GM19372 (cell line): Measurements from ENCODE around the gene ZNF280C.

ENCODE experiments used
- ATAC-seq: cut with Tn5 transposase; IDR thresholded peaks from one replicate; pipeline ENCODE4 v1.9.1; 2021; ENCODE audit warnings: mild to moderate bottlenecking, low read depth, moderate library complexity; ENCODE audit not compliant: unreplicated experiment

ZNF280C gene

DNA sequence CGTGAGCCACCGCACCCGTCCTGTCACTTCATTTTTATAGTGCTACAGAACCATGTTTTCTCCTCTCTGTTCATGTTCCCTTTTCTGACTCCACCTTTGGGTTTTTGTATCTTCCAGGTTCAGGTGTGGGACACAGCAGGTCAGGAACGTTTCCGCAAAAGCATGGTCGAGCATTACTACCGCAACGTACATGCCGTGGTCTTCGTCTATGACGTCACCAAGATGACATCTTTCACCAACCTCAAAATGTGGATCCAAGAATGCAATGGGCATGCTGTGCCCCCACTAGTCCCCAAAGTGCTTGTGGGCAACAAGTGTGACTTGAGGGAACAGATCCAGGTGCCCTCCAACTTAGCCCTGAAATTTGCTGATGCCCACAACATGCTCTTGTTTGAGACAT is 84.5 kb downstream of the ZNF280C start:
- ATAC-seq: no peak

- ATAC-seq: no peak
Observed at GRCh38 chrX:130179579-130180215, 89.0 kb downstream of the ZNF280C start.

DNA sequence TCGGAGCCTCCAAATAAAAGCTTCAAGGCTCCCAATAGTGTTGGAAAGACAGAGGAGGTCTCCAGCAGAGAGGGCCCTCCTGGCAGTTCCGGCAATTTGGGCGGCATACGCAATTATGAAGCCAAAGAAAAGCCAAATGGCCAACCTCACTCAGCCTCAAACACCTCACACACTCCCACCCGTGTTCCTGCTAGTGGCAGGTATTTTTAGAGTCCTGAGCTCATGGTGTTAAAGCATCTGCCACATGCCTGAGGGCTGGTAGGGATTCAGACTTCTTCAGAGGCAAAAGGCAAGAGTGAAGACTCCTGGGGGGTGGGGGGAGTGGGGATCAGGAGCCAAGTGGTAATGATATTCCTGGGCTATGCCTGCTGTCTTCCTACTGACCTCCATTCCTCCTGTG is 89.5 kb downstream of the ZNF280C start:
- no peak for ATAC-seq

DNA sequence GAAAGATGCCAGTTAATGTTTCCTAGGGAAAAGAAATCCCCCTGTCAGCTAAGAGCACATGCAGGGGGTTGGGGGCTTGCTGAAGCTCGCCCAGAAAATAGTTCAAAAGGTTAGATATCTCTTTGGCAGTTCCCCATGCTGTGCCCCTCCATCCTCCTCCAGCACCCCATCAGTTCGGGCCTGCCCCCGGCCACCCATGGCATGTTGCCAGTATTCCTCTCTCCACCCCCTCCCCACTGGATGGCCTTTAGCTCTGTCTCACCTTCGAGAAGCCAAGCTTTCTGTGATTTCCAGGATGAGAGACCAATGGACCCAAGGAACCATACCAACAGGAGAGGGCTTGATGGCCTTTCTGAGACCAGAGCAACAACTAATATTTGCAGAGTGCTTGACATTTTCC is 91.8 kb downstream of the ZNF280C start:
- ATAC-seq: no peak

- peak; percentile 76 for ATAC-seq
Observed at GRCh38 chrX:130176354-130176776, 92.3 kb downstream of the ZNF280C start.

GRCh38 chrX:130174937-130175336 is 93.8 kb downstream of the ZNF280C start:
- ATAC-seq: no peak

- no peak for ATAC-seq
Observed at GRCh38 chrX:130174045-130174704, 94.5 kb downstream of the ZNF280C start.

GRCh38 chrX:130173190-130173895 is 95.4 kb downstream of the ZNF280C start:
- peak; percentile 35 for ATAC-seq

DNA sequence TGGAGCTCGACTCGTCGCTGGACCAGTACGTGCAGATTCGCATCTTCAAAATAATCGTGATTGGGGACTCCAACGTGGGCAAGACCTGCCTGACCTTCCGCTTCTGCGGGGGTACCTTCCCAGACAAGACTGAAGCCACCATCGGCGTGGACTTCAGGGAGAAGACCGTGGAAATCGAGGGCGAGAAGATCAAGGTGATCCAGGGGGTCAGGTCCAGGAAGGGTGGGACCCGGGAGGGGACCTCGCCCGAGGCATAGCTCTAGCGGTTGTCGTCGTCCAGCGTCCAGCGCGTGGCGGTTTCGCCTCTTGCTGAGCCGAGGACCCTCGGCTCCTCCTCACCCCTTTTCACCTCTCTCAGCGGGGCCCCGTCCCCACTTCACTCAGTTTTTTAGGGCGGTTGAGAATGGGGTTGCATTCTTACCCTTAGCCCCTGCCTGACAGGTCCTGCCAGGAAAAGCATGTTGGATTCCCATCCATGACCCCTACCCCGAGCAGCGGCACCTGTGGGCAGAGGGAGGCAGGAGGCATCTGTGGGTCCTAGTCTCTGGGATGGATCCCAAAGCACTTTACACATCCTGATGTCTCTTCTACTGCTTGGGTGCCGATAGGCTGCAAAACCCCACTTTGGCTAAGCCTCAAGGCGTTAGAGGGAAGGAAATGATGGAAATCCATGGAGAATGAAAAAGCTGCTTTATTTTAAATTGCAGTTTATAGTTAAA is 96.4 kb downstream of the ZNF280C start:
- ATAC-seq: no peak

GRCh38 chrX:130171446-130172126 is 97.1 kb downstream of the ZNF280C start, which contains the start of gene RAB33A:
Gene RAB33A (plus strand): TSS chrX:130171962. CDS start chrX:130172063, 101 bp downstream.
- ATAC-seq: no peak

- ATAC-seq: peak; percentile 70
Observed at GRCh38 chrX:130170752-130171445, 97.8 kb downstream of the ZNF280C start.

DNA sequence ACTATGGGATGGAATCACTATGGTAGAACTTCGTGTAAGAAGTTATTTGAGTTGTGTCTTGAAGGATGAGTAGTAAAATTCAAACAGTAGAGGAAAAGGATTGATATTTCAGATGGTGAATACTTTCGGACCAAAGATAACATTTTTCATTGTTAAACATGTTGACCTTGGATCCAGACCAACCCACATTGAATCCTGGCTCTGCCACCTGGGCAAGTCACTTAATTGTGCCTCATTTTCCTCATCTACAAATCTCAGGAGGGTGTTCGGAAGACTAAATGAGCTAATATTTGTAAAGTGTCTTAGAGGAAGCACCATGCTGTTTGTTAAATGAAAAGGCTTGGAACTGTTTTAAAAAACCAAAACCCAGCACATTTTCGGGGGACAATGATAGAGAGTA is 101.7 kb downstream of the ZNF280C start:
- no peak for ATAC-seq

- ATAC-seq: no peak
Observed at GRCh38 chrX:130166503-130166777, 102.3 kb downstream of the ZNF280C start.

DNA sequence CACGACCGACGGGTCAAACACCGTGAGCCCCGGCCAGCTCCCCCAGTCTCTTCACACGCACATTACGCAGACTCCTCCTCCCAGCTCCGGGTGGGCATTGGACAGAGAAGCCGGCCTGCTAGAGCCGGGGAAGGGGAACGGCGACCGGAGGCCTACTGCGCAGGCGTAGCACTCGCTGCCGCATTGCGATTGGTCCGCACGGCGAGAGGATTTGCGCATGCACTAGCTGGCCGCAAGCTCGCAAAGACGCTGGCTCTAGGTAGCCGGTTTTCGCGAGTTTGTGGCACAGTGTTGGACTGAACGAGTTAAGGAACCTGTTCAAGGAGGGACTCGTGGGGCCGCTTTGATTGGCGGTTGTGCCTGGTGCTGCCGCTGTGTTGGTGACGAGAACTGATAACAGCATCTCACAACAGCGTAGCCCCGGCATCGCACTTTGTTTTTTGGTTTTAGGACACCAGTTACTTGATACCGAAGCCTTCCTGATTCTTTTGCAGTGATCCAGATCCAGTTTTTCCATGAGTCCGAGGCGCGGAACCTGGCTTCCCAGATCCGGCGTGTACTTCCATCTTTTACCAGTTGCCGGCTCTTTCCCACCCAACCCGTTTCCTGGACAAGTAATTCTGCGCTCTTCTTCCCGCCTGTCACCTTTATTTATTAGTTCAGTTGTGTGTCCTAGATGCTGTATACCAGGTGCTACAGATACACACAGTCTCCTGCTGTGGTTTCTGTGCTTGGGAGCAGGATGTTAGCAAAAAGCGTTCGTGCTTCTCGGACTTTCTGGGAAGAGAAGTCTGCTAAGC is 102.8 kb downstream of the ZNF280C start, which contains the start of gene AIFM1:
AIFM1 (minus strand) TSS at position 139 of the 800 bp plus-strand sequence. CDS start 185 bp downstream, outside the sequence.
- ATAC-seq: peak; percentile 88

DNA sequence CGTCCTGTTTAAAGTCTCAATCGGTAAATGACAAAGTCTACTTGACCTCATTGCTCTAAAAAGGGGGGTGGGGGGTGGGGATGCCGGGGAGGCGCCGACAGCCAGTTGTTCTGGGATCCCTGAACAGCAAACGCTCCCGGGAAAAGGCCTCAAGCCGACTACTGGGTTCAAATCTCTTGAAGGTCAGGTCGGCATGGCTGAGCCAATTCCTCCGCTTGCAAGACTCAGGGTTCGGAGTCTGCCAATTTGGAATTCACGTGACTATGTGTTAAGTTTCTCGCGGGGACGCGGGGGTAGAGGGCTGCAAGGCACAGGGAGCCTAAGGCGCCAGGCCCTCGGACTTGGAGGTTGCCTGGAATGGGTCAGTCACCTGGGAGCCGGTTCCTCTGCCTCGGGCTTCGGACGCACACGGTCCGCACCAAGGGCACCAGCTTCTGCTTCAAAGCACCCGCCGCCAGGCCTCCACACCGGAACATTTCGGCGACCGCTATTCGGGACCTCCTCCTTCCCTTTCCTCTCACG is 103.5 kb downstream of the ZNF280C start:
- ATAC-seq: no peak

- ATAC-seq: no peak
Observed at GRCh38 chrX:130163398-130163797, 105.3 kb downstream of the ZNF280C start.

DNA sequence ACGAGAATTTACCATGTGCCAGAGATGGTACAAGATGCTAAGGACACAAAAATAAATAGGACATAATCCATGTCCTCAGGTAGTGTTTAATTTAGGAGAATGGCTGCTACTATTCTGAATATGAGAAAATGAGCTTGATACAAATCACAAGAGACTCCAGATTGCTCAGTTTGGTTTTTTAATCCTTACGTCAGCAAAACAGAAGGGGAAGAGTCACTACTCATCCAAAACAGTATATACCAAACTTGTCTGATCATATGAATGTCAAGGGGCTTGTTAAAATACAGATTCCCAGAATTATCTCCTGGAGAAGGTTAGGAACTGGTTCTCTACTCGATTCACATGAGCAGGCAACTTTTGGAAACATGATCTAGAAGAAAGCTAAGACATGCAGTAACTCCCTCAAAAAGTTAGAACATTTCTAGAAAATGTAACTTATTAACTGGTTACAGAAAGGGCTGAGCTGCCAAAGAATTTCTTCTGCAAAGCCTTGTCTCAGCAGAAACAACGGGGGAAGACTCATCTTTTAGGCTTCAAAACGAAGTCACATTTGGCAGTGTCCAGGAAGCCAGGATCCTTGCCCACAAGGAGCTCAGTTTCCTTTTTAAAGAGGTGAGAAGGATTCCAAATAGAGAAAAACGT is 106.5 kb downstream of the ZNF280C start:
- ATAC-seq: no peak

DNA sequence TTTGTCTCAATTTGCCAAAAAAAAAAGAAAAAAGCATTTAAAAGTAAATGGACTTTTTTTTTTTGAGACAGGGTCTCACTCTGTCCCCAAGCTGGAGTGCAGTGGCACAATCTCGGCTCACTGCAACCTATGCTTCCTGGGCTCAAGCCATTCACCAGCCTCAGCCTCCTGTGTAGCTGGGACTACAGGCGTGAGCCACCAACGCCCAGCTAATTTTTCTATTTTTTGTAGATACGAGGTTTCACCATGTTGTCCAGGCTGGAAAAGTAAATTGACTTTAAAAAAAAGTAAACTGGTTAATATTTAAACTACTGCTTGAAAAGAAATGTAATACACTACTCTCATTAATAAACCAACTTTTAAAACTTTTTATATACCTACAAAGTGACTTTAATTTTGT is 108.9 kb downstream of the ZNF280C start:
- no peak for ATAC-seq
